HG03064 (cell line): ENCODE measurements around the gene RCOR3.
"Not testable (repeated sequence)": the region's sequence is repeated elsewhere in the genome, so short reads cannot be mapped to it uniquely, and the experiment has no call there.

Experiments used
- ATAC-seq: cut with Tn5 transposase; IDR thresholded peaks from one replicate; pipeline ENCODE4 v1.9.1; 2021; ENCODE audit warnings: low read depth; ENCODE audit not compliant: unreplicated experiment

The RCOR3 gene

GRCh38 chr1:211258756-211259637 lies at the start of gene RCOR3:
Gene RCOR3 (plus strand): TSS chr1:211259366. CDS start chr1:211259561, 195 bp downstream.
- peak; percentile 55 for ATAC-seq

GRCh38 chr1:211210052-211210451 lies 49.1 kb upstream of the RCOR3 start:
- no peak for ATAC-seq

GRCh38 chr1:211210965-211211364 lies 48.2 kb upstream of the RCOR3 start:
- ATAC-seq: no peak

GRCh38 chr1:211213702-211214101 lies 45.5 kb upstream of the RCOR3 start:
- no peak for ATAC-seq

GRCh38 chr1:211215577-211215976 lies 43.6 kb upstream of the RCOR3 start:
- no peak for ATAC-seq

- ATAC-seq: no peak
These were observed 41.8 kb upstream of the RCOR3 start for GRCh38 chr1:211217392-211217791.

- ATAC-seq: not testable (repeated sequence)
These were observed 36.5 kb upstream of the RCOR3 start for GRCh38 chr1:211222469-211223234.

- not testable (repeated sequence) for ATAC-seq
These were observed 30.4 kb upstream of the RCOR3 start for GRCh38 chr1:211228573-211229364.

- no peak for ATAC-seq
These were observed 29.8 kb upstream of the RCOR3 start for GRCh38 chr1:211229365-211229759.

GRCh38 chr1:211231873-211232272 lies 27.3 kb upstream of the RCOR3 start:
- no peak for ATAC-seq

- ATAC-seq: no peak
These were observed 22.4 kb upstream of the RCOR3 start for GRCh38 chr1:211236633-211237320.

GRCh38 chr1:211237579-211237978 lies 21.6 kb upstream of the RCOR3 start:
- no peak for ATAC-seq

GRCh38 chr1:211240567-211240966 lies 18.6 kb upstream of the RCOR3 start:
- not testable (repeated sequence) for ATAC-seq

- ATAC-seq: no peak
These were observed 18.1 kb upstream of the RCOR3 start for GRCh38 chr1:211241071-211241470.

- ATAC-seq: not testable (repeated sequence)
These were observed 15.5 kb upstream of the RCOR3 start for GRCh38 chr1:211243639-211244038.

GRCh38 chr1:211246583-211246982 lies 12.6 kb upstream of the RCOR3 start:
- ATAC-seq: not testable (repeated sequence)

- no peak for ATAC-seq
These were observed 11.2 kb upstream of the RCOR3 start for GRCh38 chr1:211247921-211248320.

- not testable (repeated sequence) for ATAC-seq
These were observed 9.6 kb upstream of the RCOR3 start for GRCh38 chr1:211249611-211250010.

- ATAC-seq: no peak
These were observed 1.3 kb upstream of the RCOR3 start for GRCh38 chr1:211257826-211258225.

- ATAC-seq: peak; percentile 38
These were observed 833 bp upstream of the RCOR3 start for GRCh38 chr1:211258310-211258755.
